HG03565 (cell line): ENCODE data around the gene XPO5.
"Not testable (repeated sequence)": the region's sequence is repeated elsewhere in the genome, so short reads cannot be mapped to it uniquely, and the experiment has no call there.

Experiments
- ATAC-seq: cut with Tn5 transposase; IDR thresholded peaks from one replicate; pipeline ENCODE4 v1.9.1; 2021; ENCODE audit warnings: mild to moderate bottlenecking, moderate library complexity; ENCODE audit not compliant: unreplicated experiment

XPO5 gene

GRCh38 chr6:43575772-43576551 is at the start of gene XPO5, which contains the start of gene POLH:
Gene XPO5, minus strand, starts transcription at chr6:43576038. Its CDS starts 174 bp downstream, at chr6:43575864.
Gene POLH, plus strand, starts transcription at chr6:43576185. Its CDS starts 6,135 bp downstream, at chr6:43582320.
- peak; percentile 75 for ATAC-seq

- ATAC-seq, result no peak
Observed at GRCh38 chr6:43625393-43625992, 49.7 kb upstream of the XPO5 start.

GRCh38 chr6:43624786-43625288 is 49.0 kb upstream of the XPO5 start:
- no peak for ATAC-seq

- ATAC-seq, result no peak
Observed at GRCh38 chr6:43623880-43624785, 48.3 kb upstream of the XPO5 start.

DNA sequence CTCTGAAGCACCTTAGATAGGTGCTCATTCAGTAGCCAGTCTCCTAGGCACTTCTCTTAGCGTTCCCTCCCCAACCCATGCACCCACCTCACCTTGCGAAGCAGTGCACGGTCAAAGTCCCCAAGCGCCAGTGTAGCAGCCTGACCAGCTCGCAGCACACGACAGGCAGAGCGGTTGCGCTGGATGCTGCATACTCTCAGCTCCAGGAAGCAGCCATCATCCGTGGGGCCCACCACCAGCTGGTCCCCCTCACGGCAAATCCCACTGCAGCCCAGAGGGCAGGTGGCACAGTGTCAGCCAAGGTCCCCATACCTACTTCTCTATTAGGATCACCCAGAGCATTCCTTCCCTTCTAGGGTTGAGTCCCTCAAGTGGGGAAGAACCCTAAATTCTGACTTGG is 46.7 kb upstream of the XPO5 start:
- no peak for ATAC-seq

DNA sequence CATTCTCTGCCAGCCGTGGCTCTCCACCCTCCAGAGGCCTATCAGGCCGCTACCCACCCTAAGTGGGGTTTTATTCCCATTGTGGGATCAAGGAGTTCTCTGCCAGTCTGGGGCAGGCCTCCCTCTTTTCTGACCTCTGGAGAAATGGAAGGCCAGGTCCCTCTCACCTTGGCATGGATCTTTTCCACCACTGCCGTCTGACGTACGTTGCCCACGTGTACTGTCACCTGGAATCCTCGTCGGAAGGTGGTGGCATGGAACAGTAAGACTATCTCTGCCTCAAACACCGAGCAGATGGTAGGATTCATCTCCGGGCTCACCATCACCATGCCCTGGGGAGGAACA is 46.0 kb upstream of the XPO5 start:
- ATAC-seq, result no peak

DNA sequence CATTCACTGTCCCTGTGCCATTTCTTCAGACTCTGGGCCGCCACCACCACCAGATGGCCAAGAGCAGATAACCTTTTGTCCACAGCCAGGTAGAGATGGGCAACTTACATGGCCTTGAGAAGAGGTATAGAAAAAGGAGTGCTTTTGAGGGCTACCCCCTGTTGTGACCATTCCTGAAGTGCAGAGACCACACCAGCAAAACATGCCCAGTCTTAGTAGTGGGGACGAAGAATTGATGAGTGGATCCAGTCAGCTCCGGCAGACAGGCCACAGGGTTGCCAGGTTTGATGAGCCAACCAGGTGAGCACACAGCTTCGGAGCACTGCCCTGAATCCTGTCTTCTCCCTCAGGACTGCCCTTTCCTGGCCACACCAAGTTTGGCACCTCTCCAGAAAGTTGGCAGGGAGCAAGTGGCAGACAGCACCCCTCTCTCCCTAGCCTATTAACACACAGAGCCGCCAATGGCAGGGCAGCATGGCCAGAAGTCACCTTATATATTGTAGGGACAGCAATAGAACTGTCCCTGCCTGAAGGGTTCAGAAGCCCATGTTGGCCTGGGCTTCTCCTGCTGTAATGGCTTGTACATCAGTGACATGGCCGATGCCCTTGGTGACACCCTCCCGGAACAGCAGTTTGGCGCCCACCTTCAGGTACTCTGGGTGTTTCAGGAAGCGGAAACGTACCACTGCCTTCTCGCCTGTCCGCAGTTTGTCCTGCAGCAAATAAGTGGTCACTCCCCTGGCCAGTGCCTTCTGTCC is 45.4 kb upstream of the XPO5 start:
- no peak for ATAC-seq

GRCh38 chr6:43616725-43617472 is 41.1 kb upstream of the XPO5 start:
- ATAC-seq, result no peak

- no peak for ATAC-seq
Observed at GRCh38 chr6:43614396-43614730, 38.5 kb upstream of the XPO5 start.

- ATAC-seq, result no peak
Observed at GRCh38 chr6:43613721-43614395, 38.0 kb upstream of the XPO5 start.

DNA sequence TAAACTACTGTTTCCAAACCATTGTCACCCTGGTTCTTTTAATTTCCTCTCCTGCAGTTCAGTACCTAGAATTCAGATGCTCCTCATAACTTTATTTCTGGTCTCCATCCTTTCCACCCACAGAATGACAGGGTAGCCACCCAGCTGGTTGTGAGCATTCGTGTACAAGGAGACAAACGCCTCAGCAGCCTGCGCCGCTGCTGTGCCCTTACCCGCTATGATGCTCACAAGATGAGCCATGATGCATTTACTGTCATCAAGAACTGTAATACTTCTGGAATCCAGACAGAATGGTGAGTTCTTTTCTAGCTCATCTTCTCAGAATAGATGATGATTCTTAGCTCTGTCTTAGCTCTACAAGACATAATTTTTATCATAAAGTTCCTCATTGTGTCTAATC is 34.6 kb upstream of the XPO5 start:
- ATAC-seq, result no peak

- no peak for ATAC-seq
Observed at GRCh38 chr6:43609402-43609801, 33.6 kb upstream of the XPO5 start.

DNA sequence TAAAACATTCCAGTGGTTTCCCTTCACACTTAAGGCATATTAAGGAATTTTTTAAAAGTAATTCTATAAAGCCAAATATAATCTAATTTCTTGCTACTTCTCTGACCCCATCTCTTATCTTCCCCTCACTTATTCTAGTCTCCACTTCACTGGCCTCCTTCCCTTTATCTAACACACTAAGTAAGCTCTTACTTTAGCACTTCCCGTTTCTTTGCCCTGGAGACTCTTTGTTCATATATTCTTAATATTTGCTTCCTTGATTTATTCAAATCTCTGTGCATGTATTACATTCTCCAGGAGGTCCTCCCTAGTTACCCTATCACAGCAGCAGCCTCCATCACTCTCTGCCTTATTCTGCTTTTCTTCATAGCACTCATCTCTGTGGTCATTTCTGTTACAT is 33.0 kb upstream of the XPO5 start:
- ATAC-seq, result no peak

DNA sequence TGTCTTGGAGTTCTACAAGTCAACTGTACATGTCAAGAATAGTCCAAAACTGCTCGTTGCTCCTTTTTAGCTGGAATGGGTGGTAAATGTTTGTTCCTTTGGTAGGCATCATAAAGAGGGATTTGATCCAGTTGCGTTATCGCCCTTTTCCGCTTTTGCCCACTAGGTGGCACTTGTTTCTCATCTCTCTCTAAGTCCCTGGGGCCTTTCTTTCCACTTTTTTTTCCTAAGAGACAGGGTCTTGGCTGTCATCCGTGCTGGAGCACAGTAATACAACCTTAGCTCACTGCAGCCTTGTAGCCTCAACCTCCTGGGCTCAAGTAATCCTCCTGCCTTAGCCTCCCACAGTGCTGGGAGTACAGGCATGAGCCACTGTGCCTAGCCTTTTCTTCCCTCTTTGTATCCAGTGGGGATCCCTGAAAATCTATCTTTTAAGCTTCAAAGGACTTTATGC is 32.5 kb upstream of the XPO5 start:
- no peak for ATAC-seq

DNA sequence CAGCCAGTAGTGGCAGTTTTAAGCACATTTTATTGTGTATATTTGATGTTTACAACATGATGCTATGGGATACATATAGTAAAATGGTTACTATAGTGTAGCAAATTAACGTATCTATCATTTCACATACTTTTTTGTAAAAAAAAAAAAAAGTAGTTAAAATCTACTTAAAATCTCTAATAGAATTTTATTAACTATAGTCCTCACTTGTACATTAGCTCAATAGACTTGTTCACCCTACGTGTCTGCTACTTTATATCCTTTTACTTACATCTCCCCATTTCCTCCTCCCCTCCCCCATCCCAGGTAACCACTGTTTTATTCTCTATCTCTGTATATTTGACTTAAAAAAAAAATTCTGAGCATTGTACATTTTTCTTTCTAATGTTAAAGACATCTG is 30.2 kb upstream of the XPO5 start:
- ATAC-seq, result no peak

GRCh38 chr6:43604174-43604573 is 28.3 kb upstream of the XPO5 start:
- no peak for ATAC-seq

- no peak for ATAC-seq
Observed at GRCh38 chr6:43600595-43600994, 24.8 kb upstream of the XPO5 start.

DNA sequence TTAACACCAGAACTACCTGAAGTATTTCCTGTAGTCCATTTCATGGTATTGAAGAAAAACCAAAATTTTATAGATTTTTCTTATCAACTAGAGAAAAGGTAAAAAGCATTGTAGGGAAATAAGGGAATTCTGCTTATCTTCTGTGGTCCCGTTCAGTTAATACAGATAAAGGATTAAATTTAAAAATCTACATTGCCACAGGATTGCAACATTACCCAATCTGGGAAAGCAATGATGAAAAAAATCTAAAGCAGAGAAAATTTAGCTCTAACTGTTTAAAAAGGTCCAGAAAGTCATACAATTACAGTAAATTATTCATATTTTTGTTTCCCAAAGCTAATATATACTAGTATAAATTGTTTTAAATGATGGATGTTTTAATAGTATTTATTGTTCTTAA is 18.1 kb upstream of the XPO5 start:
- no peak for ATAC-seq

- not testable (repeated sequence) for ATAC-seq
Observed at GRCh38 chr6:43589564-43589963, 13.7 kb upstream of the XPO5 start.
